ENCODE measurements around the gene NSUN6.
"Not testable (repeated sequence)": the region's sequence is repeated elsewhere in the genome, so short reads cannot be mapped to it uniquely, and the experiment has no call there.

Gene NSUN6

GRCh38 chr10:18659125-18659818 lies 7.9 kb upstream of the NSUN6 start, which contains the start of gene ARL5B:
ARL5B (plus strand) TSS chr10:18659431; CDS start chr10:18659638, 207 bp downstream.
- DNase-seq: peak; percentile 94

- DNase-seq: no peak
Observed at GRCh38 chr10:18658271-18659124, 7.1 kb upstream of the NSUN6 start.

- DNase-seq: no peak
Observed at GRCh38 chr10:18656724-18657123, 5.3 kb upstream of the NSUN6 start.

GRCh38 chr10:18653112-18653511 lies 1.7 kb upstream of the NSUN6 start:
- DNase-seq: no peak

GRCh38 chr10:18650404-18650997 lies 886 bp downstream of the NSUN6 start:
- DNase-seq: no peak

- no peak for DNase-seq
Observed at GRCh38 chr10:18649364-18649959, 1.9 kb downstream of the NSUN6 start.

- DNase-seq: no peak
Observed at GRCh38 chr10:18647945-18648344, 3.4 kb downstream of the NSUN6 start.

- DNase-seq: no peak
Observed at GRCh38 chr10:18647151-18647550, 4.2 kb downstream of the NSUN6 start.

GRCh38 chr10:18639719-18640118 lies 11.7 kb downstream of the NSUN6 start:
- not testable (repeated sequence) for DNase-seq

GRCh38 chr10:18637400-18637799 lies 14.0 kb downstream of the NSUN6 start:
- not testable (repeated sequence) for DNase-seq

GRCh38 chr10:18635995-18636394 lies 15.4 kb downstream of the NSUN6 start:
- DNase-seq: no peak

GRCh38 chr10:18632500-18632899 lies 18.9 kb downstream of the NSUN6 start:
- not testable (repeated sequence) for DNase-seq

- peak; percentile 56 for DNase-seq
Observed at GRCh38 chr10:18627452-18628018, 23.9 kb downstream of the NSUN6 start.

GRCh38 chr10:18625886-18626285 lies 25.5 kb downstream of the NSUN6 start:
- DNase-seq: no peak

GRCh38 chr10:18623671-18624070 lies 27.7 kb downstream of the NSUN6 start:
- not testable (repeated sequence) for DNase-seq

- no peak for DNase-seq
Observed at GRCh38 chr10:18620856-18621255, 30.5 kb downstream of the NSUN6 start.

- DNase-seq: no peak
Observed at GRCh38 chr10:18619016-18619415, 32.4 kb downstream of the NSUN6 start.

- no peak for DNase-seq
Observed at GRCh38 chr10:18616337-18616736, 35.0 kb downstream of the NSUN6 start.

GRCh38 chr10:18615618-18616017 lies 35.8 kb downstream of the NSUN6 start:
- no peak for DNase-seq

GRCh38 chr10:18611168-18611567 lies 40.2 kb downstream of the NSUN6 start:
- DNase-seq: no peak

- DNase-seq: no peak
Observed at GRCh38 chr10:18610517-18610916, 40.9 kb downstream of the NSUN6 start.

GRCh38 chr10:18608596-18608995 lies 42.8 kb downstream of the NSUN6 start:
- DNase-seq: no peak

All from GDM1 (cell line).